Activated T-cell treated with anti-CD3 and anti-CD28 coated beads, Interleukin-2, amount 50 U/mL, for 4 hours (primary cell): Measurements from ENCODE around the gene PDIA5. TPM values are rescaled to one million over a fixed set of nuclear protein-coding genes. Genes with fewer than 3 reads are reported as not detected.

Experiments used
- ATAC-seq, 2 donors: fragments of 200-7000 bp; cut with Tn5 transposase; one replicate each; pipeline ENCODE4 v1.10.0; 2021
- DNase-seq: peaks from one replicate; pipeline ENCODE4 v3.0.0-alpha.2; 2020
- H3K27me3 Mint-ChIP-seq: one replicate; pipeline ENCODE4 v1.8.0; 2021; ENCODE audit warnings: low read depth, mixed read lengths
- H3K36me3 Mint-ChIP-seq: one replicate; pipeline ENCODE4 v1.8.0; 2022; ENCODE audit warnings: mixed read lengths; ENCODE audit not compliant: insufficient read depth
- H3K4me1 Mint-ChIP-seq: one replicate; pipeline ENCODE4 v1.8.0; 2021; ENCODE audit warnings: low read depth, mixed read lengths
- H3K4me3 Mint-ChIP-seq: one replicate; pipeline ENCODE4 v1.8.0; 2021; ENCODE audit warnings: mild to moderate bottlenecking, moderate library complexity, mixed read lengths
- H3K9me3 Mint-ChIP-seq: one replicate; pipeline ENCODE4 v1.8.0; 2021; ENCODE audit warnings: mixed read lengths
- total RNA-seq, 3 donors: library from RNA; stranded (reverse); gene quantifications; one replicate each; pipeline ENCODE4 v1.2.1, GENCODE V29; 2021

The PDIA5 gene
- total RNA-seq, 3 donors from 2014 or later, result 29.6 to 35.3 (median 33.1) TPM

DNA sequence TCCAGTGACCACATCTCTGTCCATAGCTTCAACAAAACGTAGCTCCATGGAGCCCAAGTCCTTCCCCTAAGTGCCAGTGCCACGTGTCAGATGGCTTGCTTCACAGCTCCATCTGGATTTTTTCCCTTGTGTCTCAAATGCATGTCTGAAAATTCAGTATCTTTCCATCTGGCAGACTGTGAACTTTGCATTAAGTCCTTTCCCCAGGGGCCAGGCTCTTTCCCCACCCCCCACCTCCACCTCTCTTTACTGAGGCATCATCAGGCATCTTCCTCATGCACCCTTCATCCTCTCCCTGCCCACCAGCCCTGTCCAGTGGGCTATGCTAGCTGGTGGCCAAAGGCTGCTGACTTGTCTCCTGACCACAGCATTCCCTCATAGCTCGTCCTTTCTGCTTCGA lies 53.7 kb downstream of the PDIA5 start:
- Mint-ChIP-seq H3K4me3 (no peak overlapping the region), H3K4me1 (no peaks in the 10 kb centered on the region), H3K9me3 (no peaks in the 10 kb centered on the region), H3K36me3 (peaks cover 55% of the 10 kb centered on the region), H3K27me3 (no peaks in the 10 kb centered on the region)
- DNase-seq (no peak), ATAC-seq (no peak)

DNA sequence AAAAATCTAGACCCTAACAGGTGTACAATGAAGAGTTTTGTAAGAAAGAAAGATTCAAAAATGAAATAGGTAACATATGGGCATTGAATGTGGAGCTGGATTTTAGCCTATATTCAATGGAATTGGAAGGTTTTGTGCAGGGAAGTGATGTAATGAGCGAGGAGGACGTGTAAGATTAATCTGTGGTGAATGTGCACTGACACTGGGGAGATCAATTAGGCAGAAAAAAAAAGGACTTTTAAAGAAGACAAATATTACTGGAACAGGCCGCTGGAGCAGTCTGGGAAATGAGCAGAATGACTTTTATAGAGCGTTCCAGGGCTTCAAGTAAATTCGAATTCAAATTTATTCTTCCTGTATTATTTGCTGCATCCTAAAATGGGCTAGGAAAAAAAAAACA lies 55.2 kb downstream of the PDIA5 start:
- no peak for ATAC-seq

DNA sequence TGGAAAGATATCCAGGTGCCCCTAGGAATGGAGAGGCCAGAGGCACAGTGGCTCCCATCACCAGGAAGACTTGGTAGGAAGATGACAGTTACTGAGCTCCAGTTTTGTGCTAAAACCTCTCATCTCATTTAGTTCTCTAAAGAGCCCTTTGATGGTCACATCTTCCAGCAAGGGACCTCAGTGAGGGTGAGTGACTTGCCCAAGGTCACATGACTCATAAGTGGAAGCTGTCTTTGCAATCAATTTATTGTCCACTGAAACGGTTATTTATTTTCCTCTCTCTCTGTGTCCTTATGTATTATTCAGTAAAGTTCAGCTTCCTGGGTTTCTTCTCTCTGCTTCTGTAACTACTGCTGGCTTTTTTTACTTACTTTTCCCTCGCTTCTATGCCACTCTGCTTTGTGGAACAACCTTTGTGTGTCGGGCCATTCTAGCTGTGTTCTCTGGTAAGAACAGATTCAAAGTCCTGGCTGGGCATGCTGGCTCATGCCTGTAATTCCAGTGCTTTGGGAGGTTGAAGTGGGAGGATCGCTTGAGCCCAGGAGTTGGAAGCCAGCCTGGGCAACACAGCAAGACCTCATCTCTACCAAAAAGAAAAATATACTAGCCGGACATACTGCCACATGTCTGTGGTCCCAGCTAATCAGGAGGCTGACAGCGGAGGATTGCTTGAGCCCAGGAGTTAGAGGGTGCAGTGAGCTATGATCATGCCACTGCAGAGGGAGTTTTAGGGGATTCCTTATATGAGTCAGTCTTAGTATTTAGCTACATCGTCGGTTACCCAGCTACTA lies 55.9 kb downstream of the PDIA5 start:
- DNase-seq (no peak), ATAC-seq (no peak)
- Mint-ChIP-seq H3K4me1 (no peaks in the 10 kb centered on the region), H3K4me3 (no peak overlapping the region), H3K36me3 (peaks cover 50% of the 10 kb centered on the region), H3K9me3 (no peaks in the 10 kb centered on the region), H3K27me3 (no peaks in the 10 kb centered on the region)

More for the DNA sequence above, 55.2 kb downstream of the PDIA5 start:
- no peaks in the 10 kb centered on the region for H3K9me3 Mint-ChIP-seq
- H3K4me1 Mint-ChIP-seq, result no peaks in the 10 kb centered on the region
- no peak for DNase-seq
- H3K27me3 Mint-ChIP-seq, result no peaks in the 10 kb centered on the region
- H3K36me3 Mint-ChIP-seq, result peaks cover 53% of the 10 kb centered on the region
- H3K4me3 Mint-ChIP-seq, result no peak overlapping the region

DNA sequence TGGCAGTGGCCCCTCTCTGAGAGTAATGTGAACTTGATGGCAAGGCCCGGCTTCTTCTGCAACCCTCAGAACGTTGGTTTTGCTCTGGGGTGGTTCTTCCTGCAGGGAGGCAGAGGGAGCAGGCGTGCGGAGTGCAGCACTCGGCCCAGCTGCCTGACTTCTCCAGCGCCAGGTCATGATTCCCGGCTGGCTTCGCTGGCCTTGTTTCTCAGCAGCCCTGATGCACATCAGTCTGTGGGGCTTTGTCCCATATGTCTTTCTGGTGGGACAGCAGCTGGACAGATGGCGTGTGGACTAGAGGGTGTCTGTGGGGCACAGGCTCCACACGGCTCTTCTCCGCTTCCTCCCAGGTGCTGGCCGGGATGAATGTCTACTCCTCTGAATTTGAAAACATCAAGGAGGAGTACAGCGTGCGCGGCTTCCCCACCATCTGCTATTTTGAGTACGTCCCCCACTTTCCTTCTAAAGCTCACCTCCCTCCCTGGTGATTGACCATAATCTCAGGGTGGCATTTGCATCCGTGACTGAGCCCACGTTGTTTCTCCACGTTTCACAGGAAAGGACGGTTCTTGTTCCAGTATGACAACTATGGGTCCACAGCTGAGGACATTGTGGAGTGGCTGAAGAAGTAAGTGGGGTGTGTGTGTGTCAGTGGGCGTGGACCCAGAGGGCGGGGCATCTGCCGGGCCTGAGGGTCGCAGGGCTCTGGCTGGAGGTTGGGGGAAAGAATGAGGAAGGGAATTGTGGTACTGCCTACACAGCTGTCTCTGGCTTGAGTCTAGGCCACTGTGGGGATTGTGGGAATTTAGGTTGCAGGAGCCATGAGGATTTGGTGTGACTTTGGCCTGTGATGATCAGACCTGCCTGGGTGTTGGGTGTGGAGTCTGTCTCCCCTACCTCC lies 57.1 kb downstream of the PDIA5 start:
- DNase-seq (no peak), ATAC-seq (no peak)
- H3K36me3 Mint-ChIP-seq, result peaks cover 48% of the 10 kb centered on the region
- H3K4me1 Mint-ChIP-seq, result no peaks in the 10 kb centered on the region
- H3K4me3 Mint-ChIP-seq, result no peak overlapping the region
- no peaks in the 10 kb centered on the region for H3K27me3 Mint-ChIP-seq
- no peaks in the 10 kb centered on the region for H3K9me3 Mint-ChIP-seq

DNA sequence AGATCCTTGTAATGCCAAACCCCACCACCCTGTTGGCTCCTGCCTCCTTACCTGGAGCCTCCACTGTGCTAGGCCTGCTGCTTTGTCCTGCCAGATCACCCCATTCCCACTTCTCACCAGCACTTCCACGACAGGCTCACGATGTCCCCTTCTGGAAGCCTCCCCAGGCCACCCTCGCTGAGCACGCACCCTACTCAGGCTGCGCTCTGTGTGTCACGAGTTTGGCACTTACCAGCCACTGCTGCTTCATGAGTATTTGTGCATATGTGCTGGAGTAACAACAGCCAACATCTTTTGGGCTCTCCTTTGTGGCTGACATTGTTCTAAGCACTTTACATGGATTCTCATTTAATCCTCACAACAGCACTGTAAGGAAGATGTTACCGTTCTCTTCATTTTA lies 58.1 kb downstream of the PDIA5 start:
- Mint-ChIP-seq H3K9me3 (no peaks in the 10 kb centered on the region), H3K4me3 (no peak overlapping the region), H3K4me1 (no peaks in the 10 kb centered on the region), H3K36me3 (peaks cover 46% of the 10 kb centered on the region), H3K27me3 (no peaks in the 10 kb centered on the region)
- no peak for DNase-seq
- ATAC-seq, result no peak

DNA sequence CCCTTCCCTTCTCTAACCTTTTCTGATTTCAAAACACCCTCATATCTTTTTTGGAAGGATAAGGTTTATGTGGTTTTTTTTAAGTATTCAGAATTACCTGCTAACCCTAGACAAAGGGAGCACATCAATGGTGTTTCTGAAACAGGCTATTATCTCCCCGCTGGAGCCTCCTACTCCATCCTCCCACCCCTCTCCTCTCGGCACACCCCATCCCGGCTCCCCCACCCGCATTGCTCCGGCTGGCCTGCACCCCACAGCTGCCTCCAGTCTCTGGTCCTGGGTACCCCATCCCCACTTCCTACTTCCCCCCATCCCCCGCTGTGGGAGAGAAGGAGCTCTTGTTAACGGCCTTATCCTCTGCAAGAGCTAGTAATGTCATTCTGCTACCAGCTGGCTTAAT lies 59.2 kb downstream of the PDIA5 start:
- H3K9me3 Mint-ChIP-seq, result no peaks in the 10 kb centered on the region
- ATAC-seq (no peak), DNase-seq (no peak)
- no peaks in the 10 kb centered on the region for H3K4me1 Mint-ChIP-seq
- no peaks in the 10 kb centered on the region for H3K27me3 Mint-ChIP-seq
- no peak overlapping the region for H3K4me3 Mint-ChIP-seq
- peaks cover 43% of the 10 kb centered on the region for H3K36me3 Mint-ChIP-seq

DNA sequence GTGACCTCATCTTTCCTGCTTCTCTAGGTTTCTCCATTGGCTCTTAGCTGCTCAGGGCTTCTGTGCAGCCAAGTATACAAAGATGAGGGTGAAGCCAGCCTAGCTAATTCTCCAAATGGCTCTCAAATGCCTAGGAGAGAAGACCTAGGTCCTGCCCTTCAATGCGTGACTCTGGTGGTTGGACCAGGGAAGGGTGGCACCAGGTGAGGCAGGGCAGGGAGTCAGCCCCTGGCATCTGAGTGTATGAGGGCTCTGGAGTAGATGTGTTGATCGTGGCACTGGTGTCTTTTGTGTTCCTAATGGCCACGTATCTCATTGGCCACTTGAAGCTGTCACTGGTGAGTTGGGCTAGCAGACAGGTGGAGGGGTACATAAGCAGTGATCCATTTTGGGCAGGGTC lies 59.8 kb downstream of the PDIA5 start:
- peaks cover 42% of the 10 kb centered on the region for H3K36me3 Mint-ChIP-seq
- ATAC-seq (no peak), DNase-seq (no peak)
- H3K9me3 Mint-ChIP-seq, result no peaks in the 10 kb centered on the region
- H3K4me1 Mint-ChIP-seq, result no peaks in the 10 kb centered on the region
- no peak overlapping the region for H3K4me3 Mint-ChIP-seq
- no peaks in the 10 kb centered on the region for H3K27me3 Mint-ChIP-seq

DNA sequence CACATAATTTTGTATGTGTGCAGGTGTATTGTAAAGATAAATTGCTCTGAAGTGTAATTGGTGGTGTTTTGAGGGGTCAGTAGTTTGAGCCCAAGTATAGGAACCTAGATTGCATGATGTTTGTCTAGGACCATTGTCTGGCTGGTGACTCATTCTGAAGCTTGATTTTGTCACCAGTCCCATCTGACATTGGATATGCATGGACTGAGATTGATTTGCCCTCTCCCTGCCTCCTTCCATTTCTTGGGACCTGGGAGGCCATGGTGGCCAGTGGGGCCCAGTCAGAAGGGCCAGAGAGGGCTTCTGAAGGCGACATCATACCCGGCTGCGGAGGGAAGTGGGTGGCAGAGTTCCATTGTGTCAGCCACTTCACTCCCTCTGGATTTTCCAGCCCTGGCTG lies 62.3 kb downstream of the PDIA5 start:
- no peak overlapping the region for H3K4me3 Mint-ChIP-seq
- ATAC-seq (no peak), DNase-seq (no peak)
- no peaks in the 10 kb centered on the region for H3K4me1 Mint-ChIP-seq
- peaks cover 40% of the 10 kb centered on the region for H3K36me3 Mint-ChIP-seq
- no peaks in the 10 kb centered on the region for H3K27me3 Mint-ChIP-seq
- H3K9me3 Mint-ChIP-seq, result no peaks in the 10 kb centered on the region

DNA sequence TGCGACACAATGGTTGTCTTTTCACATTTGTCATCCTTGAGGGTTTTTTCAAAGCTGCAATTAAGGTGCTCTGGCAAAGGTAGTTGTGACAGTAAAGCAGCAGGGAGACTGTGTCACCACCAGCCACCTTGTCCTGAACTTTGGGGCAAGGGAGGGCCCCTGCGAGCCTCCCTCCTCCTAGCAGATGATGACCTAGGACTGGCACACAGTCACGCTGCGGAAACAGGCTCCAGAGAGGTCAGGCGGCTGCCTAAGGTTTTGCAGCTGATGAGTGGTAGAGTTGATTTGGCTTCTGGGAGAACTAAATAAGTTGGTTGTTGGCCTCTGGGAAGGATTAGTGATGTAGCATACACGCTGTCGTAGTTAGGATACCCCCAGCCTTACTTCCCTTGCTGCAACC lies 62.7 kb downstream of the PDIA5 start:
- no peaks in the 10 kb centered on the region for H3K4me1 Mint-ChIP-seq
- no peaks in the 10 kb centered on the region for H3K9me3 Mint-ChIP-seq

DNA sequence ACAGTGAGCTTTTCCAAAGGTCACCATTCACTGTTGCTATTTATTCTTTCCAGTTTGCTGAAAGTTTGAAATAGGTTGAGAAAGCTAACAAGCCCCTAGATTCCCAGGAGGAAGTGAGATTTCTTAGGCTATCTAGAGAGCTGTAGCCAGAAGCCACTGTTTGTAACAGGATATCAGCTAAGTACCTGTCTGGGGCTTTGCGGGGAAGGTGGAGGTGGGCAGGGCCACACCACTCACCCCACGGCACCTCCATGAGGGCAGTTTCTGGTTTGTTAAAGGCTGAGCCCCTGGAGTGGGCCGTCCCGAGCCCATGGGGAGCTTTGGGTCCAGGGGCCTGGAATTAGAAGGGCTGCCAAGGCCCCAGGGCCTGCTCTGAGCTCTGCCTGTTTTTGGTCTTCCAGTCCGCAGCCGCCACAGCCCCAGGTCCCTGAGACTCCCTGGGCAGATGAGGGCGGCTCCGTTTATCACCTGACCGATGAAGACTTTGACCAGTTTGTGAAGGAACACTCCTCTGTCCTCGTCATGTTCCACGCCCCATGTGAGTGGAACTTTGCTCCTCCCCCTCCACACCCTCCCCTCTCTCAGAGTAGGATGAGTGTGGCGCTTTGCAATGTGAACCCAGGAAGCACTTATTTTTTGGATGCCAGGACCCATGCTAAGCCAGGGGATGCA lies 63.4 kb downstream of the PDIA5 start:
- H3K9me3 Mint-ChIP-seq, result no peaks in the 10 kb centered on the region
- no peak for DNase-seq
- no peak overlapping the region for H3K4me3 Mint-ChIP-seq
- no peaks in the 10 kb centered on the region for H3K4me1 Mint-ChIP-seq
- H3K36me3 Mint-ChIP-seq, result peaks cover 35% of the 10 kb centered on the region
- H3K27me3 Mint-ChIP-seq, result no peaks in the 10 kb centered on the region
- ATAC-seq, result no peak

More for the DNA sequence above, 62.7 kb downstream of the PDIA5 start:
- DNase-seq (no peak), ATAC-seq (no peak)
- Mint-ChIP-seq H3K4me3 (no peak overlapping the region), H3K27me3 (no peaks in the 10 kb centered on the region), H3K36me3 (peaks cover 39% of the 10 kb centered on the region)

DNA sequence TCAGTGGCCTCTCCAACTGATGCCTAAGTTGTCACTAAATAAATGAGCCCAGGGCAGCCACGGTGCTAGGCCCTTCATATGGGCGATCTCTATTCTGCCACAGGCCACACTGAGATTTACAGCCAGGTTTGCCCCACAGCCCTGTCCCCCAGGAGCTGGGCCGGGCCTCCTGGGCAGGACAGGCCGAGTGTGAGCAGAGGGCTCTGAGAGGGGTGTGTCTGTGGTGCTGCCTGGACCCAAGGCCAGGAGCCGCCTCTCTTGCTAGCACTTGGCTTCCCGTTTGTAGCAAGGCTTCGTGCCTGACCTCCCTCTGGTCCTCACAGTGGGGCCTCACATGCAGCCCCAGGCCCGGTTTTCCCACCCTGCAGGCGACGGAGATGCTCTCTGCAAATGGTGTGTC lies 67.8 kb downstream of the PDIA5 start:
- Mint-ChIP-seq H3K9me3 (no peaks in the 10 kb centered on the region), H3K4me3 (no peak overlapping the region), H3K36me3 (peaks cover 24% of the 10 kb centered on the region), H3K27me3 (no peaks in the 10 kb centered on the region), H3K4me1 (no peaks in the 10 kb centered on the region)
- DNase-seq, result no peak
- no peak for ATAC-seq

DNA sequence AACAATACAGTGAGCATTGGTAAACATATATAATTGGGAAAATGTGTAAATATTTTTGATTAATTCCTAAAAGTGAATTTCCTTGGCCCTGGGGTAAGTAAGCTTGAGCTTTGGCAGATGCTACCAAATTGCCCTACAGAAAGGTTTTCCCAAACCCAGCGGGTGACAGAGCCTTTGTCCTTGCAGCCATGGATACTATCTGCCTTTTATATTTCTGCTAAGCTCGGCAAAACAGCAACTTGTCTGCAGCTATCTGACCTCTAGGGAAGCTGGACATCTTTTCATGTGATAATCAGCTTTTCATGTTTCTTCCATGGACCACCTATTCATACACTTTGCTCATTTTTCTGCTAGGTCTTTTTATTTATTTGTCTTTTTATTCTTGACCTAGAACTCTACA lies 70.2 kb downstream of the PDIA5 start:
- Mint-ChIP-seq H3K9me3 (no peaks in the 10 kb centered on the region), H3K36me3 (peaks cover 25% of the 10 kb centered on the region), H3K4me1 (no peaks in the 10 kb centered on the region), H3K4me3 (no peak overlapping the region), H3K27me3 (no peaks in the 10 kb centered on the region)
- DNase-seq, result no peak
- ATAC-seq, result no peak

DNA sequence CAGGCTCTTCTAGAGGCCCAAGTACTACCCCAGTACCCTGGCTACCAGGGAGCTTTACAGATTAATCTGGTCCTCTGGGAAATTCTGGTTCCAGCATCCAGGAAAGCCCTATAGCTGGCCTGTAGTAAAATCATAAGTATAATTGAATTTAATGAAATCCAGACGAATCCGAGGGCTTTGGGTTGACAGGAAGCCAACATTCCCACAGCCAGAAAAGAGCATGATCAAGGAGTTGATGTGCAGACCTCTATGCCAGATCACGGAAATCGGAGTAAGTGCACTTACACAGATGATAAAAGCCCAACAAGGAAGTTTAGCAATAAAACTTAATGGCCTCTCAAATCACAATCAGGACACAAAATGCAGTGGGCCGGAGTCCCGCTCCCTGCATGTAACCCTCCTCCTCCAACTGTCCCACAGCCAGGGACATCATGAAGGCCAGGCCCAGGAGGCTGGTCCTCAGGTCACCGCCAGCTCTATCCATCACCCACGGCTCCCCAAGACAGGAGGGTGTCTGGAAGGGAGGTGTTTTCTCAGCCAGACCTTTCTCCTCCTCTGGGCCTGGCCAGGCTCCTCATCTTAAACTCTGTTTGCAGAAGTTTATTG lies 72.1 kb downstream of the PDIA5 start:
- Mint-ChIP-seq H3K36me3 (peaks cover 28% of the 10 kb centered on the region), H3K4me3 (no peak overlapping the region), H3K9me3 (no peaks in the 10 kb centered on the region), H3K27me3 (no peaks in the 10 kb centered on the region), H3K4me1 (no peaks in the 10 kb centered on the region)
- ATAC-seq (no peak), DNase-seq (no peak)

DNA sequence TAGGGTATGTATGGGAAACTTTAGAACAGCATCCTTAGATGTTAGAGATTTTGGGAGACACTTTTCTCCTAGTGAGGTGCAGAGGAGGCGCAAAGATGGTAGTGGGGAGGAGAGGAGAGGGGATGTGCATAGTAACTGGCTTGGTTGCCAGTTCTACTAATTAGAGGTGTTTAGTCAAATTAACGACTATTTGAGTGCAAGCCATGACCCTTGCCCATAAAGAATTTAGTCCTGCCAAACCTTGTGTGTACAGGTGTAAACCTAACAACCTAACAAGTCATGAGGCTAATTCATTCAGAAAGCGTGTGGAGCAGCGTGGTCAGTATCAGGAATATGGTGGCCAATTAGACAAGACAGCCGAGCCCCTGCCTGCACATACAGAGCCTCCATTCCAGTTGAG lies 72.7 kb downstream of the PDIA5 start:
- Mint-ChIP-seq H3K4me3 (no peak overlapping the region), H3K27me3 (no peaks in the 10 kb centered on the region), H3K36me3 (peaks cover 28% of the 10 kb centered on the region), H3K4me1 (no peaks in the 10 kb centered on the region), H3K9me3 (no peaks in the 10 kb centered on the region)
- ATAC-seq (no peak), DNase-seq (no peak)
